K562 (cell line): ENCODE data around the gene ZFYVE27. TPM values are rescaled to one million over a fixed set of nuclear protein-coding genes. Genes with fewer than 3 reads are reported as not detected.

ENCODE experiments used
- ATAC-seq: fragments of 200-7000 bp; cut with Tn5 transposase; 3 replicates; pipeline ENCODE4 v1.9.1; 2020; ENCODE audit warnings: moderate library complexity
- BruUV-seq: library from RNA; stranded (reverse); fragments of 400-500 nt; replicated peaks from 2 replicates; lab custom pipeline; 2021; lab: Mats Ljungman, UMichigan
- CTCF ChIA-PET: fragments of 300-600 bp; formaldehyde crosslinking; extraction: SDS; loops from one replicate; lab custom pipeline; 2021; ENCODE audit warnings: low intra/inter-chr PET ratio; lab: Yijun Ruan, JAX
- POLR2A ChIA-PET: fragments of 300-600, 350-650 bp; sonication (Branson Sonifier 250); formaldehyde crosslinking; extraction: SDS; loops from one replicate; lab custom pipeline; 2021; ENCODE audit warnings: antibody characterized with exemption, inconsistent platforms; lab: Yijun Ruan, JAX
- DNase-seq, 4 experiments: peaks; one replicate each; pipeline versions ENCODE4 v3.0.0 to v3.0.0-alpha.2; 2011 to 2018; ENCODE audit warnings: low spot score in 3 of 4, mixed read lengths in 3 of 4; ENCODE audit errors: extremely low read depth in 1 of 4
- FAIRE-seq: peaks from 2 replicates; lab custom pipeline; 2011; peaks lifted over from hg19 to GRCh38; lab: Jason Lieb, UNC
- H2AFZ ChIP-seq: 2 replicates; pipeline ENCODE4 v1.6.0; 2011; ENCODE audit warnings: low read depth, low read length, control low read depth, inconsistent platforms
- H3K27ac ChIP-seq: fragments of 200-600 bp; 3 replicates; pipeline ENCODE4 v1.8.0; 2011; ENCODE audit warnings: low read depth, mild to moderate bottlenecking, control low read depth, inconsistent platforms, low read length, moderate library complexity, mixed read lengths; ENCODE audit errors: extremely low read depth
- H3K27me3 ChIP-seq, 2 experiments: fragments of 300-600 bp in 1 of 2; 2 replicates in 1 of 2; 3 replicates in 1 of 2; pipeline versions ENCODE4 v1.6.0 to v1.8.0; 2011; ENCODE audit warnings: inconsistent platforms in 2 of 2, low read length in 2 of 2, mild to moderate bottlenecking in 1 of 2, mixed read lengths in 1 of 2, moderate library complexity in 1 of 2; ENCODE audit not compliant: control insufficient read depth in 2 of 2, insufficient read depth in 2 of 2
- H3K36me3 ChIP-seq: fragments of 300-600 bp; 3 replicates; pipeline ENCODE4 v1.8.0; 2011; ENCODE audit warnings: mild to moderate bottlenecking, low read length, inconsistent platforms; ENCODE audit not compliant: control insufficient read depth, insufficient read depth
- H3K4me1 ChIP-seq, 2 experiments: fragments of 200-600 bp in 1 of 2; replicated peaks in 1 of 2; 2 replicates in 1 of 2; 3 replicates in 1 of 2; pipeline versions ENCODE4 v1.5.1 to v1.8.0; 2011; ENCODE audit warnings: inconsistent platforms in 2 of 2, low read length in 2 of 2, mild to moderate bottlenecking in 1 of 2, mixed read lengths in 1 of 2, moderate library complexity in 1 of 2; ENCODE audit not compliant: control insufficient read depth in 2 of 2, insufficient read depth in 2 of 2
- H3K4me2 ChIP-seq: 2 replicates; pipeline ENCODE4 v1.6.1; 2011; ENCODE audit warnings: low read length, control low read depth, inconsistent platforms, mixed read lengths; ENCODE audit not compliant: insufficient read depth
- H3K4me3 ChIP-seq: fragments of 200-600 bp; sonication (generic), shearing (Covaris generic); 2 replicates; pipeline ENCODE4 v1.5.1; 2016; ENCODE audit warnings: control low read depth, inconsistent platforms
- H3K79me2 ChIP-seq: fragments of 200-600 bp; 3 replicates; pipeline ENCODE4 v1.8.0; 2011; ENCODE audit warnings: low read length, inconsistent platforms; ENCODE audit not compliant: control insufficient read depth, insufficient read depth
- H3K9ac ChIP-seq, 2 experiments: 2 replicates each; pipeline versions ENCODE4 v1.6.0 to v1.6.1; 2011; ENCODE audit warnings: low read depth in 2 of 2, low read length in 2 of 2, control low read depth in 1 of 2, inconsistent platforms in 1 of 2, mild to moderate bottlenecking in 1 of 2, mixed read lengths in 1 of 2; ENCODE audit not compliant: insufficient read depth in 1 of 2
- H3K9me1 ChIP-seq: one replicate; pipeline ENCODE4 v1.6.0; 2011; ENCODE audit warnings: inconsistent platforms, mild to moderate bottlenecking, low read length, moderate library complexity; ENCODE audit not compliant: control insufficient read depth, insufficient read depth
- H3K9me3 ChIP-seq: replicated peaks from 2 replicates; pipeline ENCODE4 v1.5.1; 2011; ENCODE audit warnings: low read depth, low read length, inconsistent platforms; ENCODE audit not compliant: control insufficient read depth, insufficient read depth
- H4K20me1 ChIP-seq: replicated peaks from 2 replicates; pipeline ENCODE4 v1.6.1; 2011; ENCODE audit warnings: low read length, inconsistent platforms, mixed read lengths; ENCODE audit not compliant: control insufficient read depth, insufficient read depth
- E2F3 ChIP-seq: fragments of 250-450 bp; sonication (Bioruptor Pico); IDR thresholded peaks from 2 replicates; pipeline ENCODE4 v1.4.0; 2020; ENCODE audit warnings: mild to moderate bottlenecking
- GATAD2A ChIP-seq: fragments of 450-650 bp; IDR thresholded peaks from 2 replicates; pipeline ENCODE4 v1.6.1; 2017
- HNRNPL ChIP-seq: fragments of 200-400 bp; formaldehyde crosslinking; IDR thresholded peaks from 2 replicates; pipeline ENCODE4 v1.6.1; 2017; ENCODE audit warnings: low read depth, mild to moderate bottlenecking, low read length
- ILK ChIP-seq: fragments of 450-650 bp; IDR thresholded peaks from 2 replicates; pipeline ENCODE4 v1.6.1; 2016; ENCODE audit warnings: missing genetic modification characterization, low read depth, mild to moderate bottlenecking, missing compliant biosample characterization, moderate library complexity, borderline replicate concordance
- KAT8 ChIP-seq: fragments of 450-650 bp; IDR thresholded peaks from 2 replicates; pipeline ENCODE4 v1.6.1; 2016; ENCODE audit warnings: low read depth, mild to moderate bottlenecking
- KLF6 ChIP-seq: fragments of 250-450 bp; sonication (Bioruptor Pico); IDR thresholded peaks from 2 replicates; pipeline ENCODE4 v1.4.0; 2020; ENCODE audit warnings: mild to moderate bottlenecking, moderate library complexity, borderline replicate concordance
- MBD2 ChIP-seq: sonication (generic); IDR thresholded peaks from 2 replicates; pipeline ENCODE4 v1.6.1; 2016; ENCODE audit warnings: low read depth, borderline replicate concordance
- NFXL1 ChIP-seq: fragments of 450-650 bp; formaldehyde crosslinking; IDR thresholded peaks from 2 replicates; pipeline ENCODE4 v1.4.0; 2021; ENCODE audit warnings: mild to moderate bottlenecking
- POLR2A ChIP-seq: fragments of 450-650 bp; conservative IDR thresholded peaks from 2 replicates; pipeline ENCODE4 v1.6.1; 2016
- SMAD3 ChIP-seq: fragments of 450-650 bp; formaldehyde crosslinking; conservative IDR thresholded peaks from 2 replicates; pipeline ENCODE4 v1.4.0; 2020; ENCODE audit warnings: mild to moderate bottlenecking
- SNRNP70 ChIP-seq: fragments of 200-400 bp; formaldehyde crosslinking; optimal IDR thresholded peaks from 2 replicates; pipeline ENCODE3; 2017; ENCODE audit warnings: low read depth, low read length
- TAF15 ChIP-seq: fragments of 200-400 bp; formaldehyde crosslinking; IDR thresholded peaks from 2 replicates; pipeline ENCODE4 v1.6.1; 2017; ENCODE audit warnings: mild to moderate bottlenecking, low read depth, low read length, moderate library complexity
- YBX1 ChIP-seq: fragments of 450-650 bp; IDR thresholded peaks from 2 replicates; pipeline ENCODE4 v1.7.1; 2016; ENCODE audit warnings: mild to moderate bottlenecking
- ZBTB1 ChIP-seq: sonication (generic); formaldehyde crosslinking; IDR thresholded peaks from 2 replicates; pipeline ENCODE4 v1.8.1; 2023; ENCODE audit warnings: missing genetic modification reagents, low read depth, mild to moderate bottlenecking, borderline replicate concordance
- ZEB2 ChIP-seq: fragments of 450-650 bp; IDR thresholded peaks from 2 replicates; pipeline ENCODE4 v1.6.1; 2016
- ZNF263 ChIP-seq: sonication (generic); formaldehyde crosslinking; IDR thresholded peaks from 2 replicates; pipeline ENCODE4 v1.8.0; 2022; ENCODE audit warnings: mild to moderate bottlenecking, missing genetic modification reagents, borderline replicate concordance
- WGBS: fragments of 100-300 bp; shearing (Covaris generic); methylation state at CpG from one replicate; pipeline ENCODE4 v1.1.6; 2016; ENCODE audit warnings: low coverage, mixed read lengths; ENCODE audit not compliant: insufficient coverage; ENCODE audit errors: missing lambda C conversion rate; 5-methylcytosine and 5-hydroxymethylcytosine counted together
- in situ Hi-C: fragments of 300-500 bp; cut with MboI; formaldehyde crosslinking; loops from 4 replicates; pipeline ENCODE4 v1.15.0; 2018; ENCODE audit warnings: inconsistent platforms, mixed read lengths
- intact Hi-C: fragments of 100-400 bp; cut with micrococcal nuclease; formaldehyde crosslinking; loops from 2 replicates; pipeline ENCODE4 v1.14.2; 2022
- polyA plus RNA-seq, 8 experiments: library from polyadenylated mRNA; depleted of rRNA in 4 of 8; stranded (reverse) in 5 of 8; unstranded in 3 of 8; fragments of >200 nt; fragmentation: Nextera tagmentation in 2 of 8; fragmentation: Illumina TruSeq in 1 of 8; extraction: Ambion mirVana in 2 of 8; extraction: Trizol in 1 of 8; gene quantifications; 2 replicates each; pipeline versions ENCODE4 v1.2.1 to v1.2.3, GENCODE V29; 2011 to 2014; ENCODE audit warnings: inconsistent platforms in 1 of 8, missing spikeins in 1 of 8
- total RNA-seq, 7 experiments: library from RNA; depleted of rRNA in 6 of 7; stranded (reverse); fragments of >200 nt in 6 of 7; fragmentation: Illumina TruSeq in 2 of 7; extraction: Trizol in 2 of 7; gene quantifications; 2 replicates each; pipeline versions ENCODE4 v1.2.1 to v1.2.3, GENCODE V29; 2011 to 2021; ENCODE audit warnings: low replicate concordance in 1 of 7
- TF ChIP-seq, protein P1 (sequence below): fragments of 250-450 bp; sonication (Bioruptor Pico); IDR thresholded peaks from 2 replicates; pipeline ENCODE4 v1.5.0; 2021; ENCODE audit warnings: mild to moderate bottlenecking, moderate library complexity
- TF ChIP-seq, protein P2 (sequence below), 2 experiments: fragments of 250-450 bp in 1 of 2; fragments of 450-650 bp in 1 of 2; sonication (Bioruptor Pico) in 1 of 2; IDR thresholded peaks; 2 replicates each; pipeline versions ENCODE4 v1.6.1 to v1.8.0; 2016 to 2021; ENCODE audit warnings: mild to moderate bottlenecking in 2 of 2, moderate library complexity in 2 of 2, missing compliant biosample characterization in 1 of 2, missing genetic modification characterization in 1 of 2

Gene ZFYVE27
- total and polyA plus RNA-seq, 9 of the 15 experiments (the other 6 are each of a cell fraction or from before 2014, with no cell fraction given), result 0.81 to 21.9 (median 15.3) TPM

DNA sequence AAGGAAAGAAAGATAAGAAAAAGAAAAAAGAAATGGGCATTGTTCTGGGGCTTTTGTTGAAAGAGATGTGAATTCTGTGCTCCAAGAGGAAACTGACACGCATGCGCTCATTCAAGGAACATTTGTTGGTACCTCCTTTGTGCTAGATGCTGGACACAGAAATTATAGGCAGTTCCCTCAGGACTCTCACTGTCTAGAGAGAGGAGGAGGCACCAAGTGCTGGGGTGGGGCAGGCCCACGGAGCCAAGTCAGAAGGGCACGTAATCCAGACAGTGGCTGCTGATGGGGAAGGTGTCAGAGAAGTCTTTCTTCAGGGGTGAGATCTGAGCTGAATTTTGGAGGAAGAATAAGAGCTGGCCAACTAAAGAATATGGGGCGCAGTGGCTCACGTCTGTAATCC is 2.9 kb upstream of the ZFYVE27 start:
- Histone ChIP-seq H3K4me2 (no peak overlapping the region), H4K20me1 (0 out of 2 replicates have a peak, but pooled peaks cover 6% of the 10 kb centered on the region), H3K79me2 (peaks cover 21% of the 10 kb centered on the region), H2AFZ (no peak overlapping the region), H3K27ac (no peak overlapping the region), H3K36me3 (peaks cover 4% of the 10 kb centered on the region; the same call in 1 of the 3 replicates), H3K9me1 (no peaks in the 10 kb centered on the region), H3K4me3 (no peak overlapping the region), H3K27me3 (no peaks in the 10 kb centered on the region), H3K9me3 (no peaks in the 10 kb centered on the region; the same call in 1 of the 2 replicates), H3K4me1 (peaks cover 12 to 14% of the 10 kb centered on the region in 2 experiments; a peak in 4 of 5 replicates), H3K9ac (no peak overlapping the region)
- ChIA-PET POLR2A (interaction anchor here (1.0 to 1.5 kb wide), 2 partner anchors 23 to 33 kb away, joined by 3 to 4 read pairs; no protein-coding TSS in a partner anchor), CTCF (no interaction called here)
- WGBS, result 89% methylated on average over 3 of the region's 6 CpGs
- no peak for ATAC-seq
- BruUV-seq, result no TSS peak
- intact Hi-C loops, result loop anchor here (5.0 kb wide), 1 partner anchor 162 kb away; the partner anchor contains the start of gene ANKRD2
- in situ Hi-C loops, result no loop called here
- no peak for DNase-seq
- TF ChIP-seq KLF6 (CRISPR knock-in tag) (no peak), TAF15 (no peak), ZNF263 (no peak), POLR2A (no peak), GATAD2A (no peak), SNRNP70 (no peak), ZEB2 (no peak), KAT8 (no peak), NFXL1 (CRISPR knock-in tag) (no peak), ZBTB1 (CRISPR knock-in tag) (no peak), ILK (tag) (no peak), YBX1 (no peak), MBD2 (no peak), SMAD3 (no peak), E2F3 (no peak), HNRNPL (no peak)
- TF ChIP-seq, protein P1, sequence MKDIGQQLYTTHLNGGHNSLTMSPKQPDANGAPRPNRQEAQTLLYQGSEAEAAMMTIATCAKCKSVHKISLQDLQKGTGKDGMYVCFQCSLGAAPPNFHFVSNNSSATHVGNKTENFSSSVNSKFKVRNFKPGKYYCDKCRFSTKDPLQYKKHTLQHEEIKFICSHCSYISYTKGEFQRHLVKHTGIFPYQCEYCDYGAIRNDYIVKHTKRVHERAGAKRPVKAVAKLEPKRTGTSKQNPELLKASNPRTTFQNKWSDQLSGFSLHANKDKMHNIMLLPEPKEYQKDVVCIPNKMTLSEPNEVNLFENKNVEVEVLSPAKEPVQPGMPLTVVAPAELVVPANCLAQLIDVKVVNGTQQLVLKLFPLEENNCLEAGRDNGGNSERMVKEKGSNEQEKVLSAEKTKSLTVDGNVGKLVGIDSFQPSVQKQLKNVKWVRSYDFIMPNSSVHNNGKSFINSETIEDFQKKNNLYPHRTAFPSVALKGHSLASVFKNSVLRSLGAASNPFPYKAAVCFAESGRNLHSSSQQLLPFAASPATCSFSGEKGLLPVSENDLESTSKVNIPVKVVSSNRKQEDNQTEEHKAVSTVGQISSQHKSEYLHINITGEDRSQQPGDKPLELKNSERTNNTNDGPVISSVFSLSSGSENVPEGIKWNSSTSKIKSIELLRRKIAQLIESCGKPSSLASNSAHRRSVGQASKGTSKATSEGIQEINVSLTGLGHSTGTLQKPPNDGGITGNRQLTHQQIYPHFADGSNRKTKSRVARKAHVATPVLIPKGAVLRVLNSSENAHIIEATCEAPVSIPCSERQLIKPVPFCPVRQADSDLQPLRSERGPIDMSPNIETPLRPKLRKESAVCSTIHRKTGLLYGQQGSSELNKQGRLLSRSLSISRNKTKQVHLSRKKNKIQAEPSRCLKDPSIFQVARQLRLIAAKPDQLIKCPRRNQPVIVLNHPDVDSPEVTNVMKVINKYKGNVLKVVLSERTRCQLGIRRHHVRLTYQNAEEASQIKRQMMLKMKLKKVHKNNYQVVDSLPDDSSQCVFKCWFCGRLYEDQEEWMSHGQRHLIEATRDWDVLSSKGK, result no peak
- TF ChIP-seq, protein P2, sequence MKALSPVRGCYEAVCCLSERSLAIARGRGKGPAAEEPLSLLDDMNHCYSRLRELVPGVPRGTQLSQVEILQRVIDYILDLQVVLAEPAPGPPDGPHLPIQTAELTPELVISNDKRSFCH (CRISPR knock-in tag; IDR thresholded peaks at IDR 0.05), result no peak
- TF ChIP-seq, protein P2 (tag; IDR thresholded peaks at IDR 0.05), result no peak
- FAIRE-seq, result no peak
